ENCODE results near the gene KPNA2. TPM values are rescaled to one million over a fixed set of nuclear protein-coding genes. Genes with fewer than 3 reads are reported as not detected.

KPNA2 gene
- total and polyA plus RNA-seq, 9 of the 15 experiments (the other 6 are each of a cell fraction or from before 2014, with no cell fraction given) = 132 to 984 (median 241) TPM

- TF ChIP-seq CHD7 (IDR thresholded peaks at IDR 0.05; ENCODE audit: low read depth, low read length) = no peak
- TF ChIP-seq HDGF (IDR thresholded peaks at IDR 0.05) = no peak
- TF ChIP-seq MGA (IDR thresholded peaks at IDR 0.05) = no peak
- no peak for TF ChIP-seq ILK (tag; IDR thresholded peaks at IDR 0.05; ENCODE audit: borderline replicate concordance, low read depth)
Observed at GRCh38 chr17:68087851-68088250, 52.3 kb downstream of the KPNA2 start (continued).

Measured in K562 (cell line).